ENCODE data around the gene COG1. TPM values are rescaled to one million over a fixed set of nuclear protein-coding genes. Genes with fewer than 3 reads are reported as not detected.
A peak's percentile ranks its signal among the peaks of the same experiment; 100 is the strongest.

COG1 gene
- total RNA-seq, 1 donor from 2014 or later = 7.9 TPM

GRCh38 chr17:73227379-73227778 lies 34.5 kb downstream of the COG1 start:
- H3K27me3 ChIP-seq (ENCODE audit: control insufficient read depth, insufficient read depth, low read length) = no peaks in the 10 kb centered on the region
- H3K4me3 ChIP-seq (ENCODE audit: low read depth, low read length) = no peak overlapping the region
- DNase-seq (ENCODE audit: low read depth) (no peak), FAIRE-seq (no peak)
- no peak for TF ChIP-seq CTCF (IDR thresholded peaks at IDR 0.05; ENCODE audit: insufficient read depth, low read length, severe bottlenecking)
- no peaks in the 10 kb centered on the region for H3K36me3 ChIP-seq (ENCODE audit: control insufficient read depth, insufficient read depth, low read length)

- no peaks in the 10 kb centered on the region for H3K36me3 ChIP-seq (ENCODE audit: control insufficient read depth, insufficient read depth, low read length)
- DNase-seq (ENCODE audit: low read depth) (no peak), FAIRE-seq (no peak)
- TF ChIP-seq CTCF (IDR thresholded peaks at IDR 0.05; ENCODE audit: insufficient read depth, low read length, severe bottlenecking) = no peak
- no peak overlapping the region for H3K4me3 ChIP-seq (ENCODE audit: low read depth, low read length)
- no peaks in the 10 kb centered on the region for H3K27me3 ChIP-seq (ENCODE audit: control insufficient read depth, insufficient read depth, low read length)
These were observed 35.1 kb downstream of the COG1 start for GRCh38 chr17:73227944-73228343.

GRCh38 chr17:73228748-73229236 lies 35.9 kb downstream of the COG1 start:
- no peak overlapping the region for H3K4me3 ChIP-seq (ENCODE audit: low read depth, low read length)
- TF ChIP-seq CTCF (IDR thresholded peaks at IDR 0.05; ENCODE audit: insufficient read depth, low read length, severe bottlenecking) = no peak
- no peaks in the 10 kb centered on the region for H3K27me3 ChIP-seq (ENCODE audit: control insufficient read depth, insufficient read depth, low read length)
- DNase-seq (ENCODE audit: low read depth) (peak; percentile 82), FAIRE-seq (no peak)
- H3K36me3 ChIP-seq (ENCODE audit: control insufficient read depth, insufficient read depth, low read length) = no peaks in the 10 kb centered on the region

GRCh38 chr17:73230088-73230487 lies 37.2 kb downstream of the COG1 start:
- FAIRE-seq = no peak
- H3K4me3 ChIP-seq (ENCODE audit: low read depth, low read length) = no peak overlapping the region
- no peak for DNase-seq (ENCODE audit: low read depth)
- H3K27me3 ChIP-seq (ENCODE audit: control insufficient read depth, insufficient read depth, low read length) = no peaks in the 10 kb centered on the region
- TF ChIP-seq CTCF (IDR thresholded peaks at IDR 0.05; ENCODE audit: insufficient read depth, low read length, severe bottlenecking) = no peak
- H3K36me3 ChIP-seq (ENCODE audit: control insufficient read depth, insufficient read depth, low read length) = no peaks in the 10 kb centered on the region

- TF ChIP-seq CTCF (IDR thresholded peaks at IDR 0.05; ENCODE audit: insufficient read depth, low read length, severe bottlenecking) = no peak
- DNase-seq (ENCODE audit: low read depth) (no peak), FAIRE-seq (no peak)
- no peaks in the 10 kb centered on the region for H3K36me3 ChIP-seq (ENCODE audit: control insufficient read depth, insufficient read depth, low read length)
- H3K4me3 ChIP-seq (ENCODE audit: low read depth, low read length) = peak overlapping the region; percentile 90
- H3K27me3 ChIP-seq (ENCODE audit: control insufficient read depth, insufficient read depth, low read length) = no peaks in the 10 kb centered on the region
These were observed 38.5 kb downstream of the COG1 start for GRCh38 chr17:73231395-73231794.
